PC-9 (cell line): Measurements from ENCODE around the gene UBALD2.
"Not testable (repeated sequence)": the region's sequence is repeated elsewhere in the genome, so short reads cannot be mapped to it uniquely, and the experiment has no call there.

Experiments
- EZH2 ChIP-seq: fragments of 200-600 bp; sonication (generic); IDR thresholded peaks from 2 replicates; pipeline ENCODE4 v1.8.0; 2017; ENCODE audit warnings: antibody characterized with exemption, low read depth
- TF ChIP-seq, protein P1 (sequence below): fragments of 200-600 bp; sonication (generic); conservative IDR thresholded peaks from 2 replicates; pipeline ENCODE4 v1.6.1; 2017; ENCODE audit warnings: mixed run types, antibody characterized with exemption, mild to moderate bottlenecking, moderate library complexity

DNA sequence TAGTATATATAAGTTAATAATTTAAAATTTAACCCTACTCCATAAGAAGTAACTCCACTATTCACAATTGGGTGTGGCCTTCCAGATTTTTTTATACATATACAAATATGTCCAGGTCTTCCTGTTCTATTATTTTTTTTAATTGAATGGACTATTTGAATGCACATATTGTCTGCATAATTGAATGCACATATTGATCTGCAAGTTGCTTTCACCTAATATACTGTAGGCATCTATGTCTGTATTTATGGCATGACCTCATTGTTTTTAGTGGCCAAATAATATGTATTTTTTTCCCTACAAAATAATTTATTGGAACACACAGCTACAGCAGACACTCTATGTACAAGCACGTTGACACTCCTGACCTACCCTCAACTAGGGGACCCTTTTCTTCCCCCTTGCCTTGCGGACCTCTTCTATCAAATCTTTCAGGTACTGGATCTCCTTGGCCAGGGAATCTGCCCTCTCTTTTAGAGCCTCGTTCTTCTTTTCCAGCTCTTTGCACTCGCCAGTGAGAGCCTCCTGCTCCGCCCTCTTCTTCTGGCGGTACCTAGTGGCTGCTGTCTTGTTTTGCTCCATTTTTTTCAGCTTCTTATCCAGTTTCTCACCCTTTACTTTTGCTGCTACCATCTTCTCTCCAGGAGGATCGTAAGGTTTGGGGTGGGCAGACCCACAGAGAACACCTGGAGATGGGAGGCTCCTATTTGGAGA lies 39.6 kb upstream of the UBALD2 start:
- TF ChIP-seq, protein P1, sequence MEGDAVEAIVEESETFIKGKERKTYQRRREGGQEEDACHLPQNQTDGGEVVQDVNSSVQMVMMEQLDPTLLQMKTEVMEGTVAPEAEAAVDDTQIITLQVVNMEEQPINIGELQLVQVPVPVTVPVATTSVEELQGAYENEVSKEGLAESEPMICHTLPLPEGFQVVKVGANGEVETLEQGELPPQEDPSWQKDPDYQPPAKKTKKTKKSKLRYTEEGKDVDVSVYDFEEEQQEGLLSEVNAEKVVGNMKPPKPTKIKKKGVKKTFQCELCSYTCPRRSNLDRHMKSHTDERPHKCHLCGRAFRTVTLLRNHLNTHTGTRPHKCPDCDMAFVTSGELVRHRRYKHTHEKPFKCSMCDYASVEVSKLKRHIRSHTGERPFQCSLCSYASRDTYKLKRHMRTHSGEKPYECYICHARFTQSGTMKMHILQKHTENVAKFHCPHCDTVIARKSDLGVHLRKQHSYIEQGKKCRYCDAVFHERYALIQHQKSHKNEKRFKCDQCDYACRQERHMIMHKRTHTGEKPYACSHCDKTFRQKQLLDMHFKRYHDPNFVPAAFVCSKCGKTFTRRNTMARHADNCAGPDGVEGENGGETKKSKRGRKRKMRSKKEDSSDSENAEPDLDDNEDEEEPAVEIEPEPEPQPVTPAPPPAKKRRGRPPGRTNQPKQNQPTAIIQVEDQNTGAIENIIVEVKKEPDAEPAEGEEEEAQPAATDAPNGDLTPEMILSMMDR: not testable (repeated sequence)
- not testable (repeated sequence) for TF ChIP-seq EZH2
